Activated naive CD8-positive, alpha-beta T cell (primary cell): Measurements from ENCODE around the gene EIPR1.

ENCODE experiments used
- H3K27ac Mint-ChIP-seq: one replicate; pipeline ENCODE4 v1.8.0; 2021; ENCODE audit warnings: mixed read lengths
- H3K27me3 Mint-ChIP-seq: one replicate; pipeline ENCODE4 v1.8.0; 2021; ENCODE audit warnings: mixed read lengths
- H3K36me3 Mint-ChIP-seq: one replicate; pipeline ENCODE4 v1.8.0; 2021; ENCODE audit warnings: mixed read lengths
- H3K4me1 Mint-ChIP-seq: one replicate; pipeline ENCODE4 v1.8.0; 2021; ENCODE audit warnings: low read depth, mixed read lengths
- H3K4me3 Mint-ChIP-seq: one replicate; pipeline ENCODE4 v1.8.0; 2021; ENCODE audit warnings: mild to moderate bottlenecking, mixed read lengths
- H3K9me3 Mint-ChIP-seq: one replicate; pipeline ENCODE4 v1.8.0; 2021; ENCODE audit warnings: low read depth, mixed read lengths

The EIPR1 gene

GRCh38 chr2:3355951-3356569 is 21.6 kb downstream of the EIPR1 start:
- H3K27ac Mint-ChIP-seq: no peak overlapping the region
- H3K4me3 Mint-ChIP-seq: no peak overlapping the region
- no peaks in the 10 kb centered on the region for H3K27me3 Mint-ChIP-seq
- H3K4me1 Mint-ChIP-seq: peaks cover 16% of the 10 kb centered on the region
- H3K9me3 Mint-ChIP-seq: no peaks in the 10 kb centered on the region
- H3K36me3 Mint-ChIP-seq: peaks cover 25% of the 10 kb centered on the region

- no peaks in the 10 kb centered on the region for H3K27me3 Mint-ChIP-seq
- H3K36me3 Mint-ChIP-seq: peaks cover 33% of the 10 kb centered on the region
- H3K9me3 Mint-ChIP-seq: no peaks in the 10 kb centered on the region
- no peak overlapping the region for H3K4me3 Mint-ChIP-seq
- H3K27ac Mint-ChIP-seq: no peak overlapping the region
- peaks cover 13% of the 10 kb centered on the region for H3K4me1 Mint-ChIP-seq
These were observed 22.6 kb downstream of the EIPR1 start for GRCh38 chr2:3354986-3355385.

- no peaks in the 10 kb centered on the region for H3K9me3 Mint-ChIP-seq
- H3K27me3 Mint-ChIP-seq: no peaks in the 10 kb centered on the region
- H3K27ac Mint-ChIP-seq: no peak overlapping the region
- H3K36me3 Mint-ChIP-seq: peaks cover 43% of the 10 kb centered on the region
- H3K4me1 Mint-ChIP-seq: no peaks in the 10 kb centered on the region
- no peak overlapping the region for H3K4me3 Mint-ChIP-seq
These were observed 28.4 kb downstream of the EIPR1 start for GRCh38 chr2:3349211-3349693.

- Mint-ChIP-seq H3K4me1 (no peaks in the 10 kb centered on the region), H3K36me3 (peaks cover 39% of the 10 kb centered on the region), H3K27ac (no peak overlapping the region), H3K9me3 (no peaks in the 10 kb centered on the region), H3K27me3 (no peaks in the 10 kb centered on the region), H3K4me3 (no peak overlapping the region)
These were observed 28.9 kb downstream of the EIPR1 start for GRCh38 chr2:3348767-3349166.

- Mint-ChIP-seq H3K27me3 (no peaks in the 10 kb centered on the region), H3K36me3 (peaks cover 18% of the 10 kb centered on the region), H3K27ac (no peak overlapping the region), H3K4me3 (no peak overlapping the region), H3K9me3 (no peaks in the 10 kb centered on the region), H3K4me1 (no peaks in the 10 kb centered on the region)
These were observed 32.0 kb downstream of the EIPR1 start for GRCh38 chr2:3345621-3346020.

GRCh38 chr2:3344897-3345296 is 32.7 kb downstream of the EIPR1 start:
- H3K9me3 Mint-ChIP-seq: no peaks in the 10 kb centered on the region
- H3K4me3 Mint-ChIP-seq: no peak overlapping the region
- H3K36me3 Mint-ChIP-seq: peaks cover 12% of the 10 kb centered on the region
- no peaks in the 10 kb centered on the region for H3K27me3 Mint-ChIP-seq
- H3K27ac Mint-ChIP-seq: no peak overlapping the region
- H3K4me1 Mint-ChIP-seq: no peaks in the 10 kb centered on the region

- Mint-ChIP-seq H3K27me3 (no peaks in the 10 kb centered on the region), H3K9me3 (no peaks in the 10 kb centered on the region), H3K36me3 (peaks cover 12% of the 10 kb centered on the region), H3K4me3 (no peak overlapping the region), H3K27ac (no peak overlapping the region), H3K4me1 (no peaks in the 10 kb centered on the region)
These were observed 34.6 kb downstream of the EIPR1 start for GRCh38 chr2:3343012-3343411.

GRCh38 chr2:3342324-3342723 is 35.3 kb downstream of the EIPR1 start:
- Mint-ChIP-seq H3K36me3 (peaks cover 8% of the 10 kb centered on the region), H3K27me3 (no peaks in the 10 kb centered on the region), H3K4me3 (no peak overlapping the region), H3K4me1 (no peaks in the 10 kb centered on the region), H3K27ac (no peak overlapping the region), H3K9me3 (no peaks in the 10 kb centered on the region)

- H3K27me3 Mint-ChIP-seq: no peaks in the 10 kb centered on the region
- peaks cover 4% of the 10 kb centered on the region for H3K36me3 Mint-ChIP-seq
- no peaks in the 10 kb centered on the region for H3K9me3 Mint-ChIP-seq
- no peaks in the 10 kb centered on the region for H3K4me1 Mint-ChIP-seq
- H3K4me3 Mint-ChIP-seq: no peak overlapping the region
- no peak overlapping the region for H3K27ac Mint-ChIP-seq
These were observed 36.3 kb downstream of the EIPR1 start for GRCh38 chr2:3341336-3341735.

GRCh38 chr2:3340144-3340543 is 37.5 kb downstream of the EIPR1 start:
- Mint-ChIP-seq H3K4me3 (no peak overlapping the region), H3K27ac (no peak overlapping the region), H3K36me3 (peaks cover 7% of the 10 kb centered on the region), H3K27me3 (no peaks in the 10 kb centered on the region), H3K9me3 (no peaks in the 10 kb centered on the region), H3K4me1 (peaks cover 2% of the 10 kb centered on the region)

GRCh38 chr2:3338340-3338739 is 39.3 kb downstream of the EIPR1 start:
- no peaks in the 10 kb centered on the region for H3K27me3 Mint-ChIP-seq
- peaks cover 7% of the 10 kb centered on the region for H3K36me3 Mint-ChIP-seq
- peaks cover 2% of the 10 kb centered on the region for H3K4me1 Mint-ChIP-seq
- H3K4me3 Mint-ChIP-seq: no peak overlapping the region
- H3K27ac Mint-ChIP-seq: no peak overlapping the region
- H3K9me3 Mint-ChIP-seq: no peaks in the 10 kb centered on the region

GRCh38 chr2:3336844-3337243 is 40.8 kb downstream of the EIPR1 start:
- Mint-ChIP-seq H3K27ac (no peak overlapping the region), H3K9me3 (no peaks in the 10 kb centered on the region), H3K27me3 (no peaks in the 10 kb centered on the region), H3K4me3 (no peak overlapping the region), H3K4me1 (peaks cover 2% of the 10 kb centered on the region), H3K36me3 (peaks cover 13% of the 10 kb centered on the region)

- Mint-ChIP-seq H3K36me3 (peaks cover 23% of the 10 kb centered on the region), H3K9me3 (no peaks in the 10 kb centered on the region), H3K27me3 (no peaks in the 10 kb centered on the region), H3K4me1 (peaks cover 2% of the 10 kb centered on the region), H3K4me3 (no peak overlapping the region), H3K27ac (no peak overlapping the region)
These were observed 42.9 kb downstream of the EIPR1 start for GRCh38 chr2:3334392-3335345.

- Mint-ChIP-seq H3K36me3 (peaks cover 20% of the 10 kb centered on the region), H3K27me3 (no peaks in the 10 kb centered on the region), H3K9me3 (no peaks in the 10 kb centered on the region), H3K4me1 (peaks cover 2% of the 10 kb centered on the region), H3K27ac (no peak overlapping the region), H3K4me3 (no peak overlapping the region)
These were observed 45.5 kb downstream of the EIPR1 start for GRCh38 chr2:3332133-3332532.

GRCh38 chr2:3329491-3329890 is 48.1 kb downstream of the EIPR1 start:
- Mint-ChIP-seq H3K36me3 (peaks cover 16% of the 10 kb centered on the region), H3K27ac (no peak overlapping the region), H3K9me3 (no peaks in the 10 kb centered on the region), H3K27me3 (no peaks in the 10 kb centered on the region), H3K4me3 (no peak overlapping the region), H3K4me1 (no peaks in the 10 kb centered on the region)
